Panc1 (cell line): ENCODE measurements around the gene AGBL4.

ENCODE experiments used
- CTCF ChIP-seq: fragments of 450-650 bp; IDR thresholded peaks from 2 replicates; pipeline ENCODE4 v1.5.1; 2017; ENCODE audit warnings: mild to moderate bottlenecking
- POLR2AphosphoS5 ChIP-seq: IDR thresholded peaks from 2 replicates; pipeline ENCODE4 v1.6.1; 2012; ENCODE audit warnings: mild to moderate bottlenecking, low read depth, low read length, moderate library complexity
- SIN3A ChIP-seq: IDR thresholded peaks from 2 replicates; pipeline ENCODE4 v1.6.1; 2012; ENCODE audit warnings: low read depth, mild to moderate bottlenecking, low read length, moderate library complexity, borderline replicate concordance; ENCODE audit not compliant: insufficient read depth
- TCF7L2 ChIP-seq: IDR thresholded peaks from 2 replicates; pipeline ENCODE4 v1.6.1; 2011; ENCODE audit warnings: mild to moderate bottlenecking, low read depth, low read length, inconsistent platforms
- TF ChIP-seq, protein P1 (sequence below), 2 experiments: IDR thresholded peaks; 2 replicates each; pipeline ENCODE4 v1.6.1; 2011 to 2012; ENCODE audit warnings: low read depth in 2 of 2, control low read depth in 1 of 2, low read length in 1 of 2, mild to moderate bottlenecking in 1 of 2, moderate library complexity in 1 of 2; ENCODE audit not compliant: insufficient read depth in 1 of 2

DNA sequence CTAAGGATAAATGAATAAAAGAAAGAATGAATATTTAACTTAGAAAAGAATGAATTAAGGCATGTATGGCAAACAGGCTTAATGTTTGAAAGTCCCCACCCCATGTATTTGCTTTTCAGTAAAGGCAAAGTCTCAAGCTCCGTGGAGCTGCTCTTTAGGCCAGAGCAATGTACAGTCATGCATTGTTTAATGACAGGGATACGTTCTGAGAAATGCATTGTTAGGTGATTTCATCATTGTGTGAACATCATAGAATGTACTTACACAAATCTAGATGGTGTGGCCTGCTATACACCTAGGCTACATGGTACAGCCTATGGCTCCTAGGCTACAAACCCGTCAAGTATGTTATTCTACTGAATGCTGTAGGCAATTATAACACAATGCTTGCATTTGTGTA is 1500.2 kb downstream of the AGBL4 start:
- TF ChIP-seq, protein P1, sequence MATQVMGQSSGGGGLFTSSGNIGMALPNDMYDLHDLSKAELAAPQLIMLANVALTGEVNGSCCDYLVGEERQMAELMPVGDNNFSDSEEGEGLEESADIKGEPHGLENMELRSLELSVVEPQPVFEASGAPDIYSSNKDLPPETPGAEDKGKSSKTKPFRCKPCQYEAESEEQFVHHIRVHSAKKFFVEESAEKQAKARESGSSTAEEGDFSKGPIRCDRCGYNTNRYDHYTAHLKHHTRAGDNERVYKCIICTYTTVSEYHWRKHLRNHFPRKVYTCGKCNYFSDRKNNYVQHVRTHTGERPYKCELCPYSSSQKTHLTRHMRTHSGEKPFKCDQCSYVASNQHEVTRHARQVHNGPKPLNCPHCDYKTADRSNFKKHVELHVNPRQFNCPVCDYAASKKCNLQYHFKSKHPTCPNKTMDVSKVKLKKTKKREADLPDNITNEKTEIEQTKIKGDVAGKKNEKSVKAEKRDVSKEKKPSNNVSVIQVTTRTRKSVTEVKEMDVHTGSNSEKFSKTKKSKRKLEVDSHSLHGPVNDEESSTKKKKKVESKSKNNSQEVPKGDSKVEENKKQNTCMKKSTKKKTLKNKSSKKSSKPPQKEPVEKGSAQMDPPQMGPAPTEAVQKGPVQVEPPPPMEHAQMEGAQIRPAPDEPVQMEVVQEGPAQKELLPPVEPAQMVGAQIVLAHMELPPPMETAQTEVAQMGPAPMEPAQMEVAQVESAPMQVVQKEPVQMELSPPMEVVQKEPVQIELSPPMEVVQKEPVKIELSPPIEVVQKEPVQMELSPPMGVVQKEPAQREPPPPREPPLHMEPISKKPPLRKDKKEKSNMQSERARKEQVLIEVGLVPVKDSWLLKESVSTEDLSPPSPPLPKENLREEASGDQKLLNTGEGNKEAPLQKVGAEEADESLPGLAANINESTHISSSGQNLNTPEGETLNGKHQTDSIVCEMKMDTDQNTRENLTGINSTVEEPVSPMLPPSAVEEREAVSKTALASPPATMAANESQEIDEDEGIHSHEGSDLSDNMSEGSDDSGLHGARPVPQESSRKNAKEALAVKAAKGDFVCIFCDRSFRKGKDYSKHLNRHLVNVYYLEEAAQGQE (IDR thresholded peaks at IDR 0.05; ENCODE audit: insufficient read depth in 1 of 2, low read depth in 2 of 2, low read length in 1 of 2): no peak
- no peak for TF ChIP-seq CTCF
- TF ChIP-seq POLR2AphosphoS5: no peak
- no peak for TF ChIP-seq SIN3A
- TF ChIP-seq TCF7L2: no peak
